Endothelial cell (in vitro differentiated cells): ENCODE results near the gene MYOG. TPM values are rescaled to one million over a fixed set of nuclear protein-coding genes. Genes with fewer than 3 reads are reported as not detected.
A peak's percentile ranks its signal among the peaks of the same experiment; 100 is the strongest.

Experiments used
- DNase-seq: peaks from one replicate; pipeline ENCODE4 v3.0.0; 2021; ENCODE audit warnings: low spot score
- H3K27ac Mint-ChIP-seq: one replicate; pipeline ENCODE4 v1.8.0; 2021; ENCODE audit warnings: mixed read lengths, inconsistent platforms; ENCODE audit not compliant: unreplicated experiment
- H3K27me3 Mint-ChIP-seq: one replicate; pipeline ENCODE4 v1.8.0; 2021; ENCODE audit warnings: mild to moderate bottlenecking, moderate library complexity, mixed read lengths, inconsistent platforms; ENCODE audit not compliant: unreplicated experiment
- H3K36me3 Mint-ChIP-seq: one replicate; pipeline ENCODE4 v1.8.0; 2021; ENCODE audit warnings: mild to moderate bottlenecking, low read depth, mixed read lengths, inconsistent platforms; ENCODE audit not compliant: unreplicated experiment
- H3K4me1 Mint-ChIP-seq: one replicate; pipeline ENCODE4 v1.8.0; 2021; ENCODE audit warnings: mild to moderate bottlenecking, mixed read lengths, inconsistent platforms; ENCODE audit not compliant: unreplicated experiment
- H3K4me3 Mint-ChIP-seq: one replicate; pipeline ENCODE4 v1.8.0; 2021; ENCODE audit warnings: mild to moderate bottlenecking, mixed read lengths, inconsistent platforms; ENCODE audit not compliant: unreplicated experiment
- H3K9me3 Mint-ChIP-seq: one replicate; pipeline ENCODE4 v1.8.0; 2021; ENCODE audit warnings: mixed read lengths, inconsistent platforms; ENCODE audit not compliant: unreplicated experiment
- total RNA-seq: library from RNA; stranded (reverse); fragmentation: NEBNext Ultra II Directional; extraction: Animal tissue kit (Norgen Biotek cat#: 25700); gene quantifications from one replicate; pipeline ENCODE4 v1.2.1, GENCODE V29; 2021; ENCODE audit not compliant: unreplicated experiment
- TF ChIP-seq, protein P1 (sequence below): fragments of 200-600 bp; sonication (generic); IDR thresholded peaks from one replicate; pipeline ENCODE4 v1.5.0; 2021; ENCODE audit warnings: antibody characterized with exemption; ENCODE audit not compliant: unreplicated experiment

Gene MYOG
- total RNA-seq, 1 donor from 2014 or later = 15.7 TPM

- no peak for DNase-seq
- Mint-ChIP-seq H3K36me3 (no peaks in the 10 kb centered on the region), H3K4me3 (no peak overlapping the region), H3K27ac (no peak overlapping the region), H3K9me3 (no peaks in the 10 kb centered on the region), H3K4me1 (peaks cover 41% of the 10 kb centered on the region), H3K27me3 (peaks cover 16% of the 10 kb centered on the region)
- TF ChIP-seq, protein P1, sequence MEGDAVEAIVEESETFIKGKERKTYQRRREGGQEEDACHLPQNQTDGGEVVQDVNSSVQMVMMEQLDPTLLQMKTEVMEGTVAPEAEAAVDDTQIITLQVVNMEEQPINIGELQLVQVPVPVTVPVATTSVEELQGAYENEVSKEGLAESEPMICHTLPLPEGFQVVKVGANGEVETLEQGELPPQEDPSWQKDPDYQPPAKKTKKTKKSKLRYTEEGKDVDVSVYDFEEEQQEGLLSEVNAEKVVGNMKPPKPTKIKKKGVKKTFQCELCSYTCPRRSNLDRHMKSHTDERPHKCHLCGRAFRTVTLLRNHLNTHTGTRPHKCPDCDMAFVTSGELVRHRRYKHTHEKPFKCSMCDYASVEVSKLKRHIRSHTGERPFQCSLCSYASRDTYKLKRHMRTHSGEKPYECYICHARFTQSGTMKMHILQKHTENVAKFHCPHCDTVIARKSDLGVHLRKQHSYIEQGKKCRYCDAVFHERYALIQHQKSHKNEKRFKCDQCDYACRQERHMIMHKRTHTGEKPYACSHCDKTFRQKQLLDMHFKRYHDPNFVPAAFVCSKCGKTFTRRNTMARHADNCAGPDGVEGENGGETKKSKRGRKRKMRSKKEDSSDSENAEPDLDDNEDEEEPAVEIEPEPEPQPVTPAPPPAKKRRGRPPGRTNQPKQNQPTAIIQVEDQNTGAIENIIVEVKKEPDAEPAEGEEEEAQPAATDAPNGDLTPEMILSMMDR = no peak
Measured at GRCh38 chr1:203129501-203130231, 43.9 kb upstream of the MYOG start.

DNA sequence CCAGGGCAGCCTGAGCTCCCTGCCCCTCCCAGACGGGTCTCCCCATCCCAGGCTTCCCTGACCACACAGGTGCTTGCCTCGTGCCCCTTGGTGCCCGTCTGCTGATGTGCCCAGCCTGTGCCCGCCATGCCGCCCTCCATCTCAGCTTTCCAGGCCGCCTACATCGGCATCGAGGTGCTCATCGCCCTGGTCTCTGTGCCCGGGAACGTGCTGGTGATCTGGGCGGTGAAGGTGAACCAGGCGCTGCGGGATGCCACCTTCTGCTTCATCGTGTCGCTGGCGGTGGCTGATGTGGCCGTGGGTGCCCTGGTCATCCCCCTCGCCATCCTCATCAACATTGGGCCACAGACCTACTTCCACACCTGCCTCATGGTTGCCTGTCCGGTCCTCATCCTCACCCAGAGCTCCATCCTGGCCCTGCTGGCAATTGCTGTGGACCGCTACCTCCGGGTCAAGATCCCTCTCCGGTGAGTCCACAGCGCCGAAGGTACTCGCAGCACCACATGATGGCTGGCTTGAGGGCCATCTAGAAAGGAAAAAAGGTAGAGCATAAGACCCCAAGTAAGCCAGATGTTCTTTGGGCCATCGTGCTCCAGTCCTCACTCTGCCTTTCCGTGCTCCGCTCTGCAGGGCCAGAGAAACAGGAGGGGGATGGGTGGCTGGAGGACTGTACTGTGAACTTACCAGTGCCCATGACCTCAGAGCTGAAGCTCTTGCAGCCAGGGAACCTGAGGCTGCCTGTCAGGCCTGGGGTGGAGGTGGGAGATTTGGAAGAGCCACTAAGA, 43.1 kb upstream of the MYOG start:
- peak overlapping the region; percentile 87 for H3K4me3 Mint-ChIP-seq

DNA sequence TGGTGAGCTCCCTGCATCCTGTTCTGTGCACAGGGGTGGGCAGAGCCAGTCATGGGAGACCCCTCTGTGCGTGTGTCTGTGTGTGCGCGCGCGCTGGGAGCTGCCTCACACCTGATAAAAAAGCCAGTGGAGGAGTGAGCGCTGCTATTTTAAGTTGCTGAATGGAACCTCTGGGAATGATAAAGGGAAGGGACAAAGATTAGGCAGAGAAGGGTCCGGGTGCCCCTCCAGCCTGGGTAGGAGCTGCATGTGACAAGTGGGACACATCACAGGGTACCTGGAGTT, 42.6 kb upstream of the MYOG start:
- Mint-ChIP-seq H3K4me1 (peaks cover 49% of the 10 kb centered on the region), H3K27ac (no peak overlapping the region), H3K27me3 (peaks cover 23% of the 10 kb centered on the region), H3K9me3 (no peaks in the 10 kb centered on the region), H3K36me3 (no peaks in the 10 kb centered on the region), H3K4me3 (peak overlapping the region; percentile 87)
- TF ChIP-seq, protein P1 = no peak
- DNase-seq = no peak

More for the DNA sequence above, 43.1 kb upstream of the MYOG start:
- Mint-ChIP-seq H3K4me1 (peaks cover 46% of the 10 kb centered on the region), H3K27me3 (peaks cover 18% of the 10 kb centered on the region), H3K9me3 (no peaks in the 10 kb centered on the region), H3K27ac (no peak overlapping the region), H3K36me3 (no peaks in the 10 kb centered on the region)
- no peak for DNase-seq
- TF ChIP-seq, protein P1 = no peak

DNA sequence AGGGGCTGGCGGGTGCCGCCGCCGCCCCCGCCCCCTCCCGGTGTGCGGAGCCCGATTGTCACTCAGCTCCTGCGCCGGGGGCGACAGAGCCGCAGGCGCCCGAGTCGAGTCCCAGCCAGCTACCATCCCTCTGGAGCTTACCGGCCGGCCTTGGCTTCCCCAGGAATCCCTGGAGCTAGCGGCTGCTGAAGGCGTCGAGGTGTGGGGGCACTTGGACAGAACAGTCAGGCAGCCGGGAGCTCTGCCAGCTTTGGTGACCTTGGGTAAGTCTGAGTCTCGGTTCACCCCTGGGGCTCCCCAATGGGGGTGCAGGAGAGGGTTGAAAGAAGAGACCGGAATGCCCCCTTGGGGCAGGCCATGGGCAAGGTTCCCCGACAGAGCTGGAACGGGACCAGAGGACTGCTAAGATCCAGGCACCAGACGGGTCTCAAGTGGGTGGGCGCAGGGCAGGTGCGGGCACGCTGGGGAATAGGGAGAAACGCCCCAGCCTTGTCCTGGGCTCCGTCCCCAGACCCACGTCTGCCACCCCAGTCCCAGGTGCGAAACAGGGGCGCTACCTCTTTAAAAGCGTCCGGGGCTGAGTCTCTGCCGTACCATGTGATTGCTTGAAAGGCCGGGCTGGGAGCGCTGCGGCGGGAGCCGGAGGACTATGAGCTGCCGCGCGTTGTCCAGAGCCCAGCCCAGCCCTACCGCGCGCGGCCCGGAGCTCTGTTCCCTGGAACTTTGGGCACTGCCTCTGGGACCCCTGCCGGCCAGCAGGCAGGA, 42.0 kb upstream of the MYOG start, which contains the start of gene ADORA1:
TSS of gene ADORA1 (plus strand) at position 61 of the 765 bp plus-strand sequence. CDS start 1,116 bp downstream, outside the sequence.
- TF ChIP-seq, protein P1 = no peak
- peaks cover 23% of the 10 kb centered on the region for H3K27me3 Mint-ChIP-seq
- peak within 1 kb of the TSS; percentile 87 for H3K4me3 Mint-ChIP-seq
- H3K9me3 Mint-ChIP-seq = no peaks in the 10 kb centered on the region
- peak; percentile 69 for DNase-seq
- no peak within 1 kb of the TSS for H3K27ac Mint-ChIP-seq
- no peaks in the 10 kb centered on the region for H3K36me3 Mint-ChIP-seq
- H3K4me1 Mint-ChIP-seq = peaks cover 49% of the 10 kb centered on the region
